ENCODE results near the gene RAB6B.

DNA sequence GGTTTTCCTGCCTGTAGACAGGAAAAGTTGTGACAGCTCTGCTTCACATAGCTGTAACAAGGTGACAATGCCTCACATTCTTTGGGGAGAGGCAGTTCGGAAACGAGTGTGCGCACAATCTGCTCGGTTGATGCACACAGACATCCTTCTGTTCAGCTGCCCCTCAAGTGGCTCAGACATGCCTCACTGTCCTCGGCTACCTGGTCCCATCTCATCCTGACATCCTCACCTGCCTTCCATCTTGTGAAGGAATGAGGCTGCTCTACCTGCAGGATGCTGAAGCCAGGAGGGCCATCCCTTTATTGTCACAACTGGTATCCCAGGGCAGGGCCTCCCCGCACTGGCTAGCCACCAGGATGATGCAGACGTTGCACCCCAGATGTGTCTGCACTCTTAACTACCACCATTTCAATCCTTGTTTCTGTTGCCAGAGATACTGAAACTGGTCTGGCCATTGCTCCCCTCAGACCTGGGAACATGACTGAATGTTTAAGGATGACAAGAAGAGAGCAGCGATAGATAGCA lies 70.7 kb downstream of the RAB6B start:
- TF ChIP-seq SP2 (tag by site-specific recombination; IDR thresholded peaks at IDR 0.05): no peak
- no peak for TF ChIP-seq GLIS1 (tag by site-specific recombination; IDR thresholded peaks at IDR 0.05)
- no peak for TF ChIP-seq CTCF (tag by site-specific recombination; IDR thresholded peaks at IDR 0.05)

Data from HEK293 (cell line).